Measurements from ENCODE around the gene MRPL55. TPM values are rescaled to one million over a fixed set of nuclear protein-coding genes. Genes with fewer than 3 reads are reported as not detected.

Gene MRPL55
- total and polyA plus RNA-seq, 2 experiments from 2014 or later = 92.4 to 172 TPM

DNA sequence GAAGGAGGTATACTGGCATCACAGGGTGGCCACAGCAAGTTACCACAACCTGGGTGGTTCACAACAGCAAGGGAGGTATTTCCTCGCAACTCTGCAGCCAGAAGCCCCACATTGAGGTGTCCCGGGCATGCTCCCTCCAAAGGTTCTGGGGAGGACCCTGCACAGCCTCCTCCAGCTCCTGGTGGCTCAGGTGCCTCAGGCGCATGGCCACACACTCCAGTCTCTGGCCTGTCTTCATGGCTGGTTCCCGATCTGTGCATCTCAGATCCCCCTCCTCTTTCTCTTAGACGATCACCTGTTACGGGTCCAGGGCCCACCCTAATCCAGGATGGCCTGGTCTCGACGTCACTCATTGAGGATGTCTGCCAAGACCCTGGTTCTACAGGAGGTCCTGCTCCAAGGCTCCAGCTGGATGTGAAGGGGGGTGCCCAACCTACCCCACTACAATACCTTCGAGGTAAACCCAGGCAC lies 33.3 kb downstream of the MRPL55 start:
- TF ChIP-seq ZNF462 (CRISPR knock-in tag; IDR thresholded peaks at IDR 0.05) (no peak), EZH2 (IDR thresholded peaks at IDR 0.05; ENCODE audit: low read depth, unreplicated experiment) (no peak), ZNF114 (CRISPR knock-in tag; IDR thresholded peaks at IDR 0.05) (no peak), CREB1 (CRISPR knock-in tag; IDR thresholded peaks at IDR 0.05; ENCODE audit: low read depth) (no peak), CTCF (conservative IDR thresholded peaks at IDR 0.05; ENCODE audit: low read depth in 2 of 2) (no peak), NANOG (IDR thresholded peaks at IDR 0.05; ENCODE audit: borderline replicate concordance) (no peak), ZNF331 (CRISPR knock-in tag; IDR thresholded peaks at IDR 0.05; ENCODE audit: low read depth) (no peak), POLR2AphosphoS5 (IDR thresholded peaks at IDR 0.05; ENCODE audit: low read depth) (no peak), EZH2phosphoT487 (IDR thresholded peaks at IDR 0.05; ENCODE audit: unreplicated experiment) (no peak)
- ATAC-seq = no peak
- Histone ChIP-seq H3K36me3 (ENCODE audit: insufficient read depth) (no peaks in the 10 kb centered on the region), H3K79me2 (replicated peaks; ENCODE audit: insufficient read depth) (no peaks in the 10 kb centered on the region), H3K27me3 (ENCODE audit: insufficient read depth) (peaks cover 98% of the 10 kb centered on the region), H4K20me1 (replicated peaks; ENCODE audit: insufficient read depth) (no peaks in the 10 kb centered on the region; the same call in 1 of the 2 replicates), H3K9me2 (ENCODE audit: insufficient read depth) (no peaks in the 10 kb centered on the region), H3F3A (replicated peaks; ENCODE audit: low read depth) (no peaks in the 10 kb centered on the region), H2AFZ (no peak overlapping the region), H3K4me1 (ENCODE audit: insufficient read depth) (peaks cover 5% of the 10 kb centered on the region; the same call in 1 of the 2 replicates), H3K4me3 (no peak overlapping the region), H3K4me2 (no peak overlapping the region), H3K27ac (ENCODE audit: low read depth) (no peak overlapping the region)
- Mint-ChIP-seq H3K27ac (no peak overlapping the region), H3K27me3 (ENCODE audit: insufficient read depth, low read depth, poor library complexity) (peaks cover 71% of the 10 kb centered on the region), H3K4me1 (peaks cover 7% of the 10 kb centered on the region), H3K9me3 (no peaks in the 10 kb centered on the region), H3K4me3 (no peak overlapping the region), H3K36me3 (ENCODE audit: low read depth) (no peaks in the 10 kb centered on the region)
- DNase-seq (ENCODE audit: low spot score) = no peak

All from GM23338 (cell line).